Fibroblast of lung (primary cell): Measurements from ENCODE around the gene FKBP2.

Experiments used
- EZH2 ChIP-seq: IDR thresholded peaks from 2 replicates; pipeline ENCODE4 v1.5.1; 2012; ENCODE audit warnings: low read length, control low read depth, mild to moderate bottlenecking; ENCODE audit errors: missing control alignments
- TF ChIP-seq, protein P1 (sequence below), 2 donors: IDR thresholded peaks in 1 of 2; conservative IDR thresholded peaks in 1 of 2; 1 replicate in 1 of 2; 2 replicates in 1 of 2; pipeline ENCODE4 v1.5.1; 2011 to 2012; ENCODE audit warnings: low read length in 2 of 2, control low read depth in 1 of 2, inconsistent platforms in 1 of 2, low read depth in 1 of 2, mild to moderate bottlenecking in 1 of 2

DNA sequence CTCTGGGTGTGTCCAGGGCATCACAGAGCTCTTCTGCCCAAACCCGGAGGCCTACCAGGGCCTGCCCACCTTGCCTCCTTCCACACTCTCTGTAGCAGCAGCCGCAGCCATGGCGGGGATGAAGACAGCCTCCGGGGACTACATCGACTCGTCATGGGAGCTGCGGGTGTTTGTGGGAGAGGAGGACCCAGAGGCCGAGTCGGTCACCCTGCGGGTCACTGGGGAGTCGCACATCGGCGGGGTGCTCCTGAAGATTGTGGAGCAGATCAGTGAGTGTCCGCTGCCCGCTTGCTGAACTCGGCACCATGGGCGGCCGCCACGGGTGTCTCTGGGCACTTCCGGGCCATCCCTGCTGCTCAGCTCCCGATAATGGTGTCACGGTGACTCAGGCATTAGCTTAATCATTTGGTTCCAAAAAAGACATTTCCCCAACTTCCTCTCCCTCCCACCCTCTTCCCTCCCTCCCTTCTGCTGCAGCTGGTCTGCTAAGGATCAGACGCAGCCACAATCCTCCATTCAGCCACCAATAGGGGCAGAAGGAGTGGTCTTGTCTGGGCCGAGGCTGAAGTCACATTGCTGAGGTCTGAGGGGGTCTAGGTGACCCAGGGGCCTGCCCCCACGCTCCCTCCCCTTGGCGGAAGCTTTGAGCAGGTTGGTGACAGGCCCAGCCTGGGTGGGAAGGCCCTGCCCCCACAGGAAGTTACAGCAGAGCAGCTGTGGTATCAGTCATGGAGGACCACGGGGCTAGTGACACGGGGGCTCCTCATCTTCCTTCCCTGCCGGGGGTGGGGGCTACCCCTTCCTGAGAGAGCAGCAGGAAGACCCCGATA, 33.4 kb upstream of the FKBP2 start:
- TF ChIP-seq, protein P1, sequence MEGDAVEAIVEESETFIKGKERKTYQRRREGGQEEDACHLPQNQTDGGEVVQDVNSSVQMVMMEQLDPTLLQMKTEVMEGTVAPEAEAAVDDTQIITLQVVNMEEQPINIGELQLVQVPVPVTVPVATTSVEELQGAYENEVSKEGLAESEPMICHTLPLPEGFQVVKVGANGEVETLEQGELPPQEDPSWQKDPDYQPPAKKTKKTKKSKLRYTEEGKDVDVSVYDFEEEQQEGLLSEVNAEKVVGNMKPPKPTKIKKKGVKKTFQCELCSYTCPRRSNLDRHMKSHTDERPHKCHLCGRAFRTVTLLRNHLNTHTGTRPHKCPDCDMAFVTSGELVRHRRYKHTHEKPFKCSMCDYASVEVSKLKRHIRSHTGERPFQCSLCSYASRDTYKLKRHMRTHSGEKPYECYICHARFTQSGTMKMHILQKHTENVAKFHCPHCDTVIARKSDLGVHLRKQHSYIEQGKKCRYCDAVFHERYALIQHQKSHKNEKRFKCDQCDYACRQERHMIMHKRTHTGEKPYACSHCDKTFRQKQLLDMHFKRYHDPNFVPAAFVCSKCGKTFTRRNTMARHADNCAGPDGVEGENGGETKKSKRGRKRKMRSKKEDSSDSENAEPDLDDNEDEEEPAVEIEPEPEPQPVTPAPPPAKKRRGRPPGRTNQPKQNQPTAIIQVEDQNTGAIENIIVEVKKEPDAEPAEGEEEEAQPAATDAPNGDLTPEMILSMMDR (conservative IDR thresholded peaks at IDR 0.05 in 1 of 2, IDR thresholded peaks at IDR 0.05 in 1 of 2; ENCODE audit: low read depth in 1 of 2, low read length in 2 of 2): no peak
- TF ChIP-seq EZH2: no peak
